Measurements from ENCODE around the gene KCNK3.

DNA sequence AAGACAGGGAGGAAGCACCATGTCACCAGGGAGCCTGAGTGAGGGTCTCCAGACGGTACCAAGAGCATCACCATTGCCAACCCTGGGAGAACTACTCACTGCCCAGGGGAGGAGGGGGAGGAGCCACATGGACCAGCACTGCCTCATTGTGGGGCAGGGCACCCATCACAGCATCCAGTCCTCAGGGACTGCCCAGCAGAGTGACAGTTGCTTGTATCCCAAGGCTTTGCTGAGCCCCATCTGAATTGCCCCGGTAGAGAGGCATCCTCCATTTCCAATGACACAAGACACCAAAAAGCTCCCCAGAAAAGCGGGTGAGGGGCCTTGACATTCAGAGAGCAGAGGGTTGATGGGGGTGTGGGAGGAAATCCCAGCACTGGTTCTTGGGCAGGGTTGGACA is 44.5 kb upstream of the KCNK3 start:
- no peak for TF ChIP-seq CTCF (IDR thresholded peaks at IDR 0.05; ENCODE audit: insufficient read depth, low read depth, low read length)
- TF ChIP-seq EZH2 (IDR thresholded peaks at IDR 0.05; ENCODE audit: insufficient read depth, low read length) = no peak

Data from astrocyte (in vitro differentiated cells and primary cell).